HG03342 (cell line): ENCODE data around the gene BTK.

Experiments used
- ATAC-seq: cut with Tn5 transposase; IDR thresholded peaks from one replicate; pipeline ENCODE4 v1.9.1; 2021; ENCODE audit warnings: mild to moderate bottlenecking, moderate library complexity; ENCODE audit not compliant: unreplicated experiment

Gene BTK

GRCh38 chrX:101394372-101394771 is 8.4 kb upstream of the BTK start:
- no peak for ATAC-seq

DNA sequence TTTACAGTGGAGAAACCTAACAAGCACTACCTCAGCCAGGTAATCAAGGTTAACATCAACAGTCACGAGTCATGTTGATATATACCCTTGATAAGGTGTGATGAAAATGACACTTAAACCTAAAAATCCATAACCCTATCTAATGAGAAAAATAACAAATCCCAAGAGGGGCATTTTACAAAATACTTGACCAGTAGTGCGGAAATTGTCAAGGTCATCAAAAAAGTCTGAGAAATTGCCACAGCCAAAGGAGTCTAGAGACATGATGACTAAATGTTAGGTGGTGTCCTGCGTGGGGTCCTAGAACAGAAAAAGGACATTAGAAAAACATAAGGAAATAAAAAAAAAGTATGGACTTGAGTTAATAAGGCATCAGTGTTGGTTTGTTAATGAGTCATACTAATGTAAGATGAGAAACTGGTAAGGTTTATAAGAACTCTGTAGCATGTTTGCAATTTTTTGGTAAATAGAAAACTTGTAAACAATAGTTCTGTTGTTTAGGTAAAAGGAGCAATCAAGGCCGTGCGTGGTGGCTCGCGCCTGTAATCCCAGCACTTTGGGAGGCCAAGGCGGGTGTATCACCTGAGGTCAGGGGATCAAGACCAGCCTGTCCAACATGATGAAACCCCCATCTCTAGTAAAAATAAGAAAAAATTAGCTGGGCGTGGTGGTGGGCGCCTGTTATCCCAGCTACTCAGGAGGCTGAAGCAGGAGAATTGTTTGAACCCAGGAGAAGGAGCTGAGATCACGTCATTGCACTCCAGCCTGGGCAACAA is 7.7 kb upstream of the BTK start:
- ATAC-seq: no peak

DNA sequence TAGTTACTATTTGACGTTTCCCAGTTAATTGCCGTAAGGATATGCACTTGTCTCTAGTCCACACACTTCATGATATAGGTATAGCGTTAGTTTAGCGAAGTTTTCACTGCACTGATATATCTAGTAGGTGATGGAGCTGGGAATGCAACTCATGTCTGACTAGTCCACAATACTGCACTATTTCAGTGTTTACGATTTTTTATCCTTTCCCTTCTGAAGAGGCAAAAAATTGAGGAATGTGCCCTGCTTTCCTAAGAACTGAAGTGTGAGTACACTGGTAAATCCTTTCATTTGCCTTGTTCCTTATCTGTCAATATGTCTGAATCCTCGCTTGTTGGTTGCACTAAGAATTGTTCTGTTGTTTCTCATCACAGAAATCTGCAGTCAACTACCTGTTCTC is 5.8 kb upstream of the BTK start:
- no peak for ATAC-seq

GRCh38 chrX:101390664-101391525 is 4.9 kb upstream of the BTK start, which contains the start of gene RPL36A:
Gene RPL36A, plus strand, starts transcription at chrX:101391011. Its CDS starts 33 bp downstream, at chrX:101391044.
- ATAC-seq: peak; percentile 78

DNA sequence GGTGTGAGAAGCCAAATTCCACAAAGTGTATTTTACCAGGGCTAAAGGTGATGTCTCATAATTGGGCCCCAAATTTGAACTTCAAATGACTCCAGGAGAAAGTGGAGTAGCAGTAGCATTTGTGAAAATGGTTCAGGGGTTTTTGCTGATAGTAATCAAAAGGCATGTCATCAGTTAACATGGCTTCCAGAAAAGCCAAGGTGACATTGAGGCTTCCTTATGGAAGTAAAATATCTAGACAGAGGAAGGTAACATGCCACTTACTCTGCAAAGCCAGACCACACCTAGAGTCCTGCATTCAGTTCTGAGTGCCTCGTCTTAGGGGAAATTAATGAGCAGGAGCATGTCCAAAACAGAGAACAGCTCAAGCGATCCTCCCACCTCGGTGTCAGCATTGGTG is 2.6 kb upstream of the BTK start:
- ATAC-seq: no peak

- ATAC-seq: no peak
Measured at GRCh38 chrX:101386542-101386885, 523 bp upstream of the BTK start.

GRCh38 chrX:101385026-101385684 is 836 bp downstream of the BTK start:
- ATAC-seq: no peak

DNA sequence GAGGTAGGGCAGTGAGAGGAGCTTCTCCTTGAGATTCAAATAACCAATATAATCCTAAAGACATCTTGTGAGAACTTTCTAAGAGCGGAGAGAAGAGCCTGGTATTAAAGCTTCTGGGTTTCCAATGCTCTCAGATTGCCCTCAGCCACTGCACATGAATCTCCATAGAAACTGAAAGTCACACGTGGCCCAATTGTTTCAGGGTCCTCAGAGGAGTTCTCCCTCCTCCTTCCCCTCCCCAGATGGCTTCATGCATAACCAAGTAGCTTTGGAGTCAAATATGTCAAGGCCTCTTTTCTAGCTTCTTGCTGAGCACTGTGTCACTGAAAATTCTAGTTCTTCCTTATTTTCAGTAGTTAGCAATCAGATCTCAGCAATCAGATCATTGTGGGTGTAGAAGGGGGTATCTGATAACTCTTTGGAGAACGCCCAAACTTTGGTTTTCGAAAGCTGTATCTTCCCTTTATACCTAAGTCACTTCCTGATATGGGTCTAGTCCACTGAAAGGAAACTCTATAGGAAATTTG is 2.2 kb downstream of the BTK start:
- ATAC-seq: peak; percentile 72

DNA sequence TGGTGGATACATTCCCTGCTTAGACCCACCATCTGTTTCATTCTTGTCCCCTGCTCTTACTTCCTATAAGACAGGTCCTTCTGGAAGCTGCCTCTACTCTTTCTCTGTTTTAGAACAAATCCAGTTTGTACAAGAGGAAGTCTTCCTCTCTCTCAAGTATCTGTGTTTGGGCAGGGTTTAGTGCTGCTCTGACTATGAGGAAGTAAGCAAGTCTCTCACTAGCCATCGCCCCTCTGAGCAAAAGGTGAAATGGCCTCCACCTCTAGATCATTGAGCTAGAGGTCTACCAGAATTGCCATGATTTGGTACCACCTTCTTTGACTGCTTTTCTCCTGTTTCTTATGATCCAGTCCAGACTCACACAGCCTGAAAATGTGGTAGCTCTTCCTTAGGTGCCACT is 8.4 kb downstream of the BTK start:
- no peak for ATAC-seq

DNA sequence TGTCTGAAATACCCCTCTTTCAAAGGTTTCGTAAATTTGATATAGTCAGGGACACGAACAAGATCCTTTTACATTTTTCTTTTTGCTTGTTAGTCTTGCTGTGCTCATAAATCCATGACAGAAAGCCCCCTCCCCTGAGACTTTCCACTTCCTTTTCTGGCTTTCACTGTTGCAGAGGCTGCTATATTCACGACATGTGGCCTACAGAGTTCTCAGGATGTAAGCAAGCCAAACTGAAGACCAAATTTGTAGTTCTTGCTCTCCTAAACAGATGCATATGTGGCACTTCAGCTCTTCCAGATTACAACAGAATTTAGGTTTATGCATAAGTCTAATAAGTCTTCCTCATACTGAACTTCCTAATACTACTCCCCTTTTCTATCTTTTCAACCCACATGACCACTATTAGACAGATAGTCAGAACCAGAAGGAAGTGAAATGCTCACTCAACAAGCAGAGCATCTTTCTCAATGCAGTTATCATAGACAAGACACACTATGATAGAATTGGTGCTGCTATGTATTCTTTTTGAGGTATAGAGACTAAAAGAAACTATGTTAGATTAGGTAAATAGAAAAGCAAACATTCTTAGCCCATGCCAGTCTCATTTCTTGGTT is 15.0 kb downstream of the BTK start:
- ATAC-seq: peak; percentile 66

DNA sequence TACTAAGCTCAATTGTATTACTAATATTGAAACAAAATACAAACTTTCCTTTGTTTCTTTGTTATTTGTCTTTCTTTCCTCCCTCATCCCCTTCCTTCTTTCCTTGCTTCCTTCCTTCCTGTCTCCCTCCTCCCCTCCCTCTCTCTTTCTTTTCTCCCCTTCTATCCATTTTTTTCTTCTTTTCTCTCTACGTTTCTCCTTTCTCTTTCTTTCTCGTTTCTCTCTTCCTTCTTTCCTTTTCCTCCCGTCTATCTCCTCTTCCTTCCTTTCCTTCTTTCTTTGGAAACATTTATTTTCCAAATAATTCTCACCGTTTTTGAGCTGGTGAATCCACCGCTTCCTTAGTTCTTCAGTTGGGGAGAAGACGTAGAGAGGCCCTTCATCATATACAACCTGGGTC is 16.3 kb downstream of the BTK start:
- no peak for ATAC-seq

DNA sequence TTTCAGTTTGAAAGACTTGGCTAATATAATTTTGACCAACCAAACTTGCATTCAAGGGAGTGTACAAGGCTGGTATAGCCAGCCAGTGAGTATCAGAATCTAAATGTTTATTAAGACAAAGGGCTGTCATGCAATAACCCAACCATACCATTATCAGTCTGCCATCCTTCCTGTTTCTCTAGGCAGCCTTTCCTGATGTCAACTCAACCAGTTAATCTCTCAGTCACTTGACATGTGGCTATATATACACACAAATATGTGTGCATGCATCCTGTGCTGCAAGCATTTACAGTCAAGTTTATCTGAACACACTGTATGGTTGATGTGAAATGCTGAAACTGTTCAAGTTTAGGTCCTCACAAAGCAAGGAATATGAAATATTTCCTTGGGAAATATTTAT is 17.2 kb downstream of the BTK start:
- ATAC-seq: no peak

DNA sequence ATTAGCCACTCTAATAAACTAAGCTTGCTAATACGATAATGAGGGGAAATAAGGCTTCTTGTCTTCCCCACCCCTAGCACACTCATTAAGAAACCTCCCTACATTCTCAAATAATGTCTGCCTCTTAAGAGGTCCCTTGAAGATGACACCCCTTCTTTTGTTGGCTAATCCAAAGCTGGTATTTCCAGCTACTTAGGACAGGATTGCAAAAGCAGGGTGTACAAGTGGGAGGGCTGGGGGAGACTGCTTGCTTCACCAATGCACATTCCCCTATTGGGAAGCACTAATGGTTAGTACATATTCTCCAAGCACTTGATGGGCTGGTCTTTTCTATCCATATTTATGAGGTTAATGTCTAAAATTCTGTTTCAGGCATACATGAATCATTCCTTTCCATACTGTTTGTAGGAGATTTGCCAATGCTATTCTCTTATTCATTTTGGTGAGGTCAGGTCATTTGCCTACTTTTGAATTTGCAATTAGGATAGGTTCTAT is 20.6 kb downstream of the BTK start:
- ATAC-seq: no peak

- no peak for ATAC-seq
Measured at GRCh38 chrX:101362757-101363156, 23.2 kb downstream of the BTK start.

DNA sequence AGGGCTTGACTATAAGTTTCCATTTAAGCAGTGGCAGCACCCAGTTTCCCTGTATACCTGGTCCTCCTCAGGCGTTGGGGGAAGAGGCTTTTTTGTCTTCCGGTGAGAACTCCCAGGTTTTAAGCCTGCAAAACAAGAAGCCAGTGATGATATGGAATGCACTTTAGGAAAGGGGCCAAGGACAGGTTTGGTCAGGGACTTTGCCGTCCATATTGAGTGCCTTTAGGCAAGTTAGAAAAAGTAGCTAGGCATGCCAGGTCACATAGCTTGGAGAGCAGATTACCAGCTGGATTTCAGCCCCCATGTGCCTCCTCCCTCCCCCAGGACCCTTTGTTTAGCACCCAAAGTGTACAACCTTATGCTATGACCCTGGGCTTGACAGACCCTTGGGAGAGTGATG is 23.9 kb downstream of the BTK start:
- ATAC-seq: no peak

DNA sequence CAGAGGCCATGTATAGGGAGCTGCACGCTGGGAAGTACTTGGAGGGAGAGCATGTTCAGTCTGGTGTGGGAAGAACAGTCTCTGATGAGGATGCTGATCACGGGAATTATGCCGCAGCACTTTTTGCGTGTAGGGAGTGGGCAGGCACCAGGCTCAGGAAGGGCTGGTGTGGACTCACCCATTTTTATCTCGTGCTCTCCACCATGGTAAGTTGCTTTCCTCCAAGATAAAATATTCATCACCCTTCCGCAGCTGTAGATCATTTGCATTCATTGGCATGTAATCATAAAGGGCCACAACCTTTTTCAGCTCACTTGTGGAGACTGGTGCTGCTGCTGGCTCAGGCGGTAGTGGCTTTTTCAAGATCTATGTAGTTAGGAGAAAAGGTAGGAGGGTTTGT is 25.6 kb downstream of the BTK start:
- no peak for ATAC-seq

GRCh38 chrX:101359966-101360365 is 26.0 kb downstream of the BTK start:
- no peak for ATAC-seq

GRCh38 chrX:101357166-101357795 is 28.7 kb downstream of the BTK start:
- no peak for ATAC-seq

DNA sequence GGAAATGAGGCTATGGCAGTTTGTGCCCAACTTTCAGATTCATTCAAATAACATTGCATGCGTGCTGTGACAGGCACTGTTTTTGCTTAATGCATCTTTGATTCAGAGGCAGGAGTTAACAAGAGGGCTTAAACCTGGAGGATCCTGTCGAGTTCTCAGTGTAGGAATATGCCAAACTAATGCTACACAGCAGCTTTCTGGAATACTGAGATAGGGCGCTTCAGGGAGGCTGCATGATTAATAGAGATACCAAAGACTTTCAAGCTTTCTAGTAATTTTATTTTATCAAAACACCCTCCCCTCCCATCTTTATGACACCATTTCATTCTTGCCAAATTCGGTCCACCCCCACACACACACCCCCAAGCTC is 36.8 kb downstream of the BTK start:
- ATAC-seq: no peak

GRCh38 chrX:101348452-101349192 is 37.4 kb downstream of the BTK start, which contains the start of gene TIMM8A:
Gene TIMM8A, minus strand, starts transcription at chrX:101348742. Its CDS starts 78 bp downstream, at chrX:101348664.
- ATAC-seq: peak; percentile 98
